ENCODE measurements around the gene TRIM24.
"Not testable (repeated sequence)": the region's sequence is repeated elsewhere in the genome, so short reads cannot be mapped to it uniquely, and the experiment has no call there.

Gene TRIM24

DNA sequence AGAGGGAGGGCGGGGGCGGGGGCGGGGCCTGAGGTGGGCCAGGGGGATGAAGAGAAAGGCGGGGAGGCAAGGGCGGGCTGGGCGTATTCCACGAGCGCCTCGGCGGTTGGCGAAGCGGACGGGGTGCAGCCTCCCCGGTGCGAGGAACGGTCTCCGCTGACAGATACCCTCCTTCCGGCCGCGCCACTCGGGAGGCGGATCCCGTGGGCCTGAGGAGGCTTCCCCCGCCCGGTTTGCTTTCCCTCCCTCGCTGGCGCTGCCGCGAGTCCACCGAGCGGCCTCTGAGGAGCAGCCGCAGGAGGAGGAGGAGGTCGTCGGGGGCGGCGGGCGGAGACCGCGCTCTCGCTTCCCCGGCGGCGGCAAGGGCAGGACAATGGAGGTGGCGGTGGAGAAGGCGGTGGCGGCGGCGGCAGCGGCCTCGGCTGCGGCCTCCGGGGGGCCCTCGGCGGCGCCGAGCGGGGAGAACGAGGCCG lies at the start of gene TRIM24:
TSS of gene TRIM24 (plus strand) at position 84 of the 473 bp plus-strand sequence. CDS start at position 374, 290 bp downstream.
- peak within 1 kb of the TSS; percentile 78 for H3K4me3 ChIP-seq (replicated peaks; ENCODE audit: low read depth, low read length)
- TF ChIP-seq, protein P1, sequence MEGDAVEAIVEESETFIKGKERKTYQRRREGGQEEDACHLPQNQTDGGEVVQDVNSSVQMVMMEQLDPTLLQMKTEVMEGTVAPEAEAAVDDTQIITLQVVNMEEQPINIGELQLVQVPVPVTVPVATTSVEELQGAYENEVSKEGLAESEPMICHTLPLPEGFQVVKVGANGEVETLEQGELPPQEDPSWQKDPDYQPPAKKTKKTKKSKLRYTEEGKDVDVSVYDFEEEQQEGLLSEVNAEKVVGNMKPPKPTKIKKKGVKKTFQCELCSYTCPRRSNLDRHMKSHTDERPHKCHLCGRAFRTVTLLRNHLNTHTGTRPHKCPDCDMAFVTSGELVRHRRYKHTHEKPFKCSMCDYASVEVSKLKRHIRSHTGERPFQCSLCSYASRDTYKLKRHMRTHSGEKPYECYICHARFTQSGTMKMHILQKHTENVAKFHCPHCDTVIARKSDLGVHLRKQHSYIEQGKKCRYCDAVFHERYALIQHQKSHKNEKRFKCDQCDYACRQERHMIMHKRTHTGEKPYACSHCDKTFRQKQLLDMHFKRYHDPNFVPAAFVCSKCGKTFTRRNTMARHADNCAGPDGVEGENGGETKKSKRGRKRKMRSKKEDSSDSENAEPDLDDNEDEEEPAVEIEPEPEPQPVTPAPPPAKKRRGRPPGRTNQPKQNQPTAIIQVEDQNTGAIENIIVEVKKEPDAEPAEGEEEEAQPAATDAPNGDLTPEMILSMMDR (IDR thresholded peaks at IDR 0.05; ENCODE audit: low read length, missing control alignments): no peak
- no peak for DNase-seq (ENCODE audit: low read depth)

DNA sequence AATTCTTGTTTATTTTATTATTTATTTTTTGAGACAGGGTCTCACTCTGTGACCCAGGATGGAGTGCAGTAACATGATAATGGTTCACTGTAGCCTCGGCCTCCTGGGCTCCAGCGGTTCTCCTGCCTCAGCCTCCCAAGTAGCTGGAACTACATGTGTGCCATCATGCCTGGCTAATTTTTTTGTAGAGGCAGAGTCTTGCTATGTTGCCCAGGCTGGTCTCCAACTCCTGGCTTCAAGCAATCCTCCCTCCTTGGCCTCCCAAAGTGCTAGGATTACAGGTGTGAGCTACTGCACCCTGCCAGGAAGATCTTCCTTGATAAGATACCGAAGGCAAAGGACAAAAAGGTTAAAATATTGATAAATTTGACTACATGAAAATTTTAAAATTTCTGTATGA lies 48.0 kb upstream of the TRIM24 start:
- not testable (repeated sequence) for H3K4me3 ChIP-seq (replicated peaks; ENCODE audit: low read depth, low read length); DNase-seq (ENCODE audit: low read depth)

DNA sequence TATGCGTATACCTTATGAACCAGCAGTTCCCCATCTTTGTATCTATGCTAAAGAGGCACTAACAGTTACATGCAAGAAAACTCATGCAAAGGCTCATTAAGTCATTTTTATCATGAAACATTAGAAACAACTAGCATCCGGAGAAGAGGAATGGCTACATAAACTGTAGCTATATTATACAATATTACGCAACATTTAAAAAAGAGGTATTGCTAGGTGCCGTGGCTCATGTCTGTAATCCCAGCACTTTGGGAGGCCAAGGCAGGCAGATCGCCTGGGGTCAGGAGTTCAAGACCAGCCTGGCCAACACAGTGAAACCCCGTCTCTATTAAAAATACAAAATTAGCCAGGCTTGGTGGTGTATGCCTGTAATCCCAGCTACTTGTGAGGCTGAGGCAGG lies 47.1 kb upstream of the TRIM24 start:
- not testable (repeated sequence) for H3K4me3 ChIP-seq (replicated peaks; ENCODE audit: low read depth, low read length); DNase-seq (ENCODE audit: low read depth)

DNA sequence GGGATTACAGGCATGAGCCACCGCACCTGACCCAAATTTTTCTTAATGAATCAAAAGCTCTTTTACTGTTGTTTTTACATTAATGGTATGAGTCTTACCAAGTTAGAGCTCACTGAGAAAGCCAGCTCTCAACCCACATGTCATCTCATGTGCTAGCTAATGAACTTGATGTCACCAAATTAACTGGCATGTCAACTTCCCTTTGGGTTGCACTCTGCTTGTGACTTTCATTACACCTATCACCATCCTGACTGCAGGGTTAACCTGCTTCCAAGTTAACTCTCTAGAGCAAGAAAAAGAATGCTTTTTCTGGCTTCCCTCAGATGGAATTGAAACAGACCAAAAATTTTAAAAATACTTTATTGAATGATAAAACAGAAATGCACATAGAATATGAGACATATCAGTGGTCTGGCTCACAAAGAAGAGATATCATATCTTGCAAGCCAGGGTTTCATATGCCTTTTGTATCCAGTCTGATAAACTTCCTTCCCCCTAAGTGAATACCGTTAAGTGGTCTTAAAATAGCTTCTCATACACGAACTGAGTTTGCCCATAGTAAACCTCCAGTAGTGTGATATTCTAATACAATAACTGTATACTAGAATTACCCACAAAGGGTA lies 42.9 kb upstream of the TRIM24 start:
- TF ChIP-seq, protein P1 (IDR thresholded peaks at IDR 0.05; ENCODE audit: low read length, missing control alignments): no peak
- no peak for DNase-seq (ENCODE audit: low read depth)
- no peak overlapping the region for H3K4me3 ChIP-seq (replicated peaks; ENCODE audit: low read depth, low read length)

DNA sequence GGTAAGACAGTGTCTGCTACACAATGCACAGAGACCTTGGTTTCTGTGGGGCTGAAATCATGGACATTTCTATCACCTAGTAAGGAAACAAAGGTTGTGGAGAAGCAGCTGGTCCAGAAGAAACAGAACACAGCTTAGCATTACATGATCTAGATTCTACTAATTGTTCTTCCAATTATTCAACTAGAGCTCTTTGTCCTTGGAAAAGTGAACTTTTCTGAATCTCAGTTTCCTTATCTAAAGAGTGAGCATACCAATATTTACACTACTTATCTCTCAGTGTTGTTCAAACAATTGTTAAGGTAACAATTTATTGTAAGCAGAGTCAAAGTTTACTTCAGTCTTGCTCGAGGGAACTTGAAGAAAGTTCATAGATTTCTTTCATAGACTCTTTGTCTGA lies 42.3 kb upstream of the TRIM24 start:
- H3K4me3 ChIP-seq (replicated peaks; ENCODE audit: low read depth, low read length): no peak overlapping the region
- no peak for DNase-seq (ENCODE audit: low read depth)
- TF ChIP-seq, protein P1 (IDR thresholded peaks at IDR 0.05; ENCODE audit: low read length, missing control alignments): no peak

GRCh38 chr7:138418403-138418802 lies 41.7 kb upstream of the TRIM24 start:
- DNase-seq (ENCODE audit: low read depth); H3K4me3 ChIP-seq (replicated peaks; ENCODE audit: low read depth, low read length): not testable (repeated sequence)

DNA sequence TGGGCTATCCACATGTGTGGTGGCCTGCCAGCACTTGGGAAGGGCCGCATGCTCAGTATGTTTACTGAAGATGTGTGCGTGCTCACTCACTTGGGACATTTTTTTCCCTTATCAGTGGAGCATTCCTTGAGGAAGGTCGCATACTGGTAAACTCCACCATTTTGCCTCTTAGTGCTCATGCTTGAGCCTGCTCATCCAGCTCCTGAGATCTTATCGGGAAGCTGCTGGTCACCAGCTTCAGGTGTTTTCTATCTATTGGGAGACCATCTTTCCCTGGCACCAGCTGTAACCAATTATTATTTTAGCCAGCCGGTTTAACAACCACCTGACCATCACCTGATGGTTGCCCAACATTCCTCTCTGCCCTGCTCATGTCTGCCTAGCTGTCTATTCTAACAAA lies 35.0 kb upstream of the TRIM24 start:
- no peak for DNase-seq (ENCODE audit: low read depth)
- H3K4me3 ChIP-seq (replicated peaks; ENCODE audit: low read depth, low read length): no peak overlapping the region
- TF ChIP-seq, protein P1 (IDR thresholded peaks at IDR 0.05; ENCODE audit: low read length, missing control alignments): no peak

- DNase-seq (ENCODE audit: low read depth): no peak
- TF ChIP-seq, protein P1 (IDR thresholded peaks at IDR 0.05; ENCODE audit: low read length, missing control alignments): no peak
- no peak overlapping the region for H3K4me3 ChIP-seq (replicated peaks; ENCODE audit: low read depth, low read length)
Observed at GRCh38 chr7:138429577-138430250, 30.3 kb upstream of the TRIM24 start.
